Esophagus muscularis mucosa (tissue), 4 donors: Measurements from ENCODE around the gene TBX5.

ENCODE experiments used
- CTCF ChIP-seq, 3 experiments: fragments of 200-600 bp in 2 of 3; fragments of 450-650 bp in 1 of 3; sonication (generic) in 2 of 3; IDR thresholded peaks; one replicate each; pipeline ENCODE4 v1.5.1; 2017 to 2019; ENCODE audit warnings: antibody characterized with exemption in 3 of 3, mild to moderate bottlenecking in 2 of 3, moderate library complexity in 1 of 3
- EP300 ChIP-seq: sonication (generic); formaldehyde crosslinking; IDR thresholded peaks from one replicate; pipeline ENCODE4 v1.6.1; 2017; ENCODE audit warnings: antibody characterized with exemption
- POLR2A ChIP-seq: fragments of 450-650 bp; IDR thresholded peaks from one replicate; pipeline ENCODE4 v1.6.1; 2017; ENCODE audit warnings: antibody characterized with exemption, moderate library complexity, mild to moderate bottlenecking, low read depth
- POLR2AphosphoS5 ChIP-seq, 2 donors: sonication (generic); formaldehyde crosslinking; IDR thresholded peaks; one replicate each; pipeline ENCODE4 v1.6.1; 2017; ENCODE audit warnings: antibody characterized with exemption in 2 of 2

- TF ChIP-seq POLR2A (no peak), CTCF (IDR thresholded peaks at IDR 0.05) (no peak), POLR2AphosphoS5 (IDR thresholded peaks at IDR 0.05) (no peak), EP300 (no peak)
These were observed 9.6 kb downstream of the TBX5 start for GRCh38 chr12:114396153-114396868.
